Thoracic aorta (tissue), 2 donors: ENCODE results near the gene PUS7. TPM values are rescaled to one million over a fixed set of nuclear protein-coding genes. Genes with fewer than 3 reads are reported as not detected.
"Not testable (repeated sequence)": the region's sequence is repeated elsewhere in the genome, so short reads cannot be mapped to it uniquely, and the experiment has no call there.

Experiments used
- ATAC-seq: fragments of 150-250 bp; one replicate; pipeline ENCODE4 v1.8.0; 2017; ENCODE audit warnings: low read depth; ENCODE audit not compliant: insufficient number of reproducible peaks, low FRiP score
- DNase-seq: peaks from one replicate; pipeline ENCODE4 v3.0.0-alpha.2; 2020; ENCODE audit warnings: low spot score
- H3K27ac ChIP-seq, 2 donors: fragments of 200-600 bp; sonication (generic); 1 replicate in 1 of 2; 2 replicates in 1 of 2; pipeline ENCODE4 v1.5.1; 2016; ENCODE audit warnings: mild to moderate bottlenecking in 2 of 2, moderate library complexity in 2 of 2
- H3K27me3 ChIP-seq: fragments of 200-600 bp; sonication (generic); replicated peaks from 2 replicates; pipeline ENCODE4 v1.6.0; 2016; ENCODE audit warnings: mild to moderate bottlenecking; ENCODE audit not compliant: insufficient read depth
- H3K36me3 ChIP-seq: fragments of 200-600 bp; sonication (generic); one replicate; pipeline ENCODE4 v1.5.1; 2016
- H3K4me1 ChIP-seq, 2 donors: fragments of 200-600 bp; sonication (generic); 1 replicate in 1 of 2; 2 replicates in 1 of 2; pipeline versions ENCODE4 v1.5.1 to v1.6.0; 2016; ENCODE audit warnings: low read depth in 2 of 2, mild to moderate bottlenecking in 1 of 2; ENCODE audit not compliant: control insufficient read depth in 1 of 2
- H3K4me3 ChIP-seq: fragments of 200-600 bp; sonication (generic); 2 replicates; pipeline ENCODE4 v1.5.1; 2016; ENCODE audit warnings: mild to moderate bottlenecking
- H3K9me3 ChIP-seq: fragments of 200-600 bp; sonication (generic); 2 replicates; pipeline ENCODE4 v1.5.1; 2016
- CTCF ChIP-seq: fragments of 200-600 bp; sonication (generic); IDR thresholded peaks from one replicate; pipeline ENCODE4 v1.5.1; 2019; ENCODE audit warnings: antibody characterized with exemption
- total RNA-seq, 2 donors: library from RNA; depleted of rRNA; stranded (reverse); fragments of >200 nt; gene quantifications; one replicate each; pipeline versions ENCODE4 v1.1.0 to v1.2.3, GENCODE V29; 2016

The PUS7 gene
- total RNA-seq, 2 donors from 2014 or later, result 4.1 to 20.6 TPM

- DNase-seq (no peak), ATAC-seq (no peak)
- Histone ChIP-seq H3K27ac (no peak overlapping the region), H3K4me1 (no peaks in the 10 kb centered on the region), H3K36me3 (no peaks in the 10 kb centered on the region), H3K4me3 (no peak overlapping the region), H3K9me3 (no peaks in the 10 kb centered on the region), H3K27me3 (no peaks in the 10 kb centered on the region)
- no peak for TF ChIP-seq CTCF
Measured at GRCh38 chr7:105454095-105454747, 67.8 kb downstream of the PUS7 start.

GRCh38 chr7:105452085-105452484 is 70.0 kb downstream of the PUS7 start:
- Histone ChIP-seq H3K4me3 (no peak overlapping the region), H3K4me1 (no peaks in the 10 kb centered on the region), H3K27me3 (no peaks in the 10 kb centered on the region), H3K36me3 (no peaks in the 10 kb centered on the region), H3K27ac (no peak overlapping the region), H3K9me3 (no peaks in the 10 kb centered on the region)
- ATAC-seq (no peak), DNase-seq (no peak)
- no peak for TF ChIP-seq CTCF

GRCh38 chr7:105450870-105451269 is 71.2 kb downstream of the PUS7 start:
- DNase-seq, H3K9me3 ChIP-seq, H3K4me1 ChIP-seq, H3K27me3 ChIP-seq, ATAC-seq, H3K36me3 ChIP-seq, H3K4me3 ChIP-seq, H3K27ac ChIP-seq: not testable (repeated sequence)

GRCh38 chr7:105450177-105450861 is 71.8 kb downstream of the PUS7 start:
- Histone ChIP-seq H3K4me1 (no peaks in the 10 kb centered on the region), H3K36me3 (no peaks in the 10 kb centered on the region), H3K27me3 (no peaks in the 10 kb centered on the region), H3K9me3 (no peaks in the 10 kb centered on the region), H3K27ac (no peak overlapping the region), H3K4me3 (no peak overlapping the region)
- DNase-seq, result no peak
- TF ChIP-seq CTCF, result no peak
- ATAC-seq, result no peak

GRCh38 chr7:105448181-105448580 is 73.9 kb downstream of the PUS7 start:
- Histone ChIP-seq H3K9me3 (no peaks in the 10 kb centered on the region), H3K4me1 (no peaks in the 10 kb centered on the region), H3K36me3 (no peaks in the 10 kb centered on the region), H3K27me3 (no peaks in the 10 kb centered on the region), H3K27ac (no peak overlapping the region), H3K4me3 (no peak overlapping the region)
- DNase-seq (no peak), ATAC-seq (no peak)
- no peak for TF ChIP-seq CTCF
